HUES64 (cell line): Measurements from ENCODE around the gene STX4.
A peak's percentile ranks its signal among the peaks of the same experiment; 100 is the strongest.

Experiments
- H3K27ac ChIP-seq: 2 replicates; pipeline ENCODE4 v1.7.0; 2013; ENCODE audit warnings: low read depth, low read length, inconsistent platforms
- H3K27me3 ChIP-seq: 2 replicates; pipeline ENCODE4 v1.6.1; 2013; ENCODE audit warnings: mild to moderate bottlenecking, low read length; ENCODE audit not compliant: insufficient read depth
- H3K36me3 ChIP-seq: 2 replicates; pipeline ENCODE4 v1.6.1; 2013; ENCODE audit warnings: mild to moderate bottlenecking, low read length; ENCODE audit not compliant: insufficient read depth
- H3K4me1 ChIP-seq: 2 replicates; pipeline ENCODE4 v1.6.1; 2013; ENCODE audit warnings: mild to moderate bottlenecking, low read length, moderate library complexity; ENCODE audit not compliant: insufficient read depth
- H3K4me3 ChIP-seq: 2 replicates; pipeline ENCODE4 v1.5.1; 2013; ENCODE audit warnings: mild to moderate bottlenecking, low read length, moderate library complexity
- H3K9ac ChIP-seq: 2 replicates; pipeline ENCODE4 v1.6.1; 2013; ENCODE audit warnings: mild to moderate bottlenecking, low read depth, low read length
- H3K9me3 ChIP-seq: 2 replicates; pipeline ENCODE4 v1.6.1; 2013; ENCODE audit warnings: low read depth, low read length; ENCODE audit not compliant: insufficient read depth
- WGBS: fragments of 150-250, 120-280 bp; methylation state at CpG from one replicate; pipeline ENCODE4 v1.1.7; 2013; ENCODE audit warnings: missing lambda C conversion rate; 5-methylcytosine and 5-hydroxymethylcytosine counted together

Gene STX4

DNA sequence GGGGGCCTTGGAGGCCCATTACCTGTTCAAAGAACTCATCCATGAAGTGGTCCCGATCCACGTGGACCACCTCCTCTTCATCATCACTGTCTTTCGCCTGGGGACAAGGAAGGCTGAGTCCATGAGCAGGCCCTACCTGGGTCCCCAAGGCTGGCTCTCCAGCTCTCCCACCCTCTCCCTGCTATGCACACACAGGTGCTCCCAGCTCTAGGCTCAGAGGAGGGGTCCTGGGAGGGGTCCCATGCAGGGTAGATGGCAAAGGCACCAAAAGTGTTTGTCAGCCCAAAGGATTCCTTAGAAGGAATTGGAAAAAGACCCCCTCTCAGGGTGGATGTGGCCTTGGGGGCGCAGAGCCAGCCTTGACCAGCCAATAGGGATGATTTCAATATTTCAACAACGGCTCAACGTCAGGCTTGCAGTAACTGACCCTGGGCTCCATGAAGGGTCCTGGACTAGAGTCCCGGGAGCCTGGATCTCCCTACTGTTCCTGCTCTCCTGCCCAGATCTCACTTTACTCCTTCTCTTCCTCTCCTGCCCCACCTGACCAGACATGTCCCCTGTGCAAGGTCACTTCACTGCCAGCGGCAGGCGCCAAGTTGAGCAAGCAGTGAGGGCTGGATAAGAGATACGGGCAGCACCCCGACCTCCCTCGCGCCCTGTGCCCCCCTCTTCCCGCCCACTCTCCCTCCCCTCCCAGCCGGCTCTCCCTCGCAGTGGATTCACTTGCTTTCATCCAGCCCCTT is 31.7 kb upstream of the STX4 start:
- H3K4me3 ChIP-seq: no peak overlapping the region

GRCh38 chr16:31002250-31002700 is 31.1 kb upstream of the STX4 start:
- H3K4me3 ChIP-seq: no peak overlapping the region
- H3K9ac ChIP-seq: no peak overlapping the region

More for the DNA sequence above, 31.7 kb upstream of the STX4 start:
- WGBS: 85% methylated on average over 16 of the region's 16 CpGs
- H3K36me3 ChIP-seq: no peaks in the 10 kb centered on the region
- H3K9ac ChIP-seq: no peak overlapping the region
- peaks cover 12% of the 10 kb centered on the region for H3K4me1 ChIP-seq
- no peak overlapping the region for H3K27ac ChIP-seq
- H3K9me3 ChIP-seq: no peaks in the 10 kb centered on the region
- H3K27me3 ChIP-seq: peaks cover 6% of the 10 kb centered on the region; the same call in 1 of the 2 replicates

DNA sequence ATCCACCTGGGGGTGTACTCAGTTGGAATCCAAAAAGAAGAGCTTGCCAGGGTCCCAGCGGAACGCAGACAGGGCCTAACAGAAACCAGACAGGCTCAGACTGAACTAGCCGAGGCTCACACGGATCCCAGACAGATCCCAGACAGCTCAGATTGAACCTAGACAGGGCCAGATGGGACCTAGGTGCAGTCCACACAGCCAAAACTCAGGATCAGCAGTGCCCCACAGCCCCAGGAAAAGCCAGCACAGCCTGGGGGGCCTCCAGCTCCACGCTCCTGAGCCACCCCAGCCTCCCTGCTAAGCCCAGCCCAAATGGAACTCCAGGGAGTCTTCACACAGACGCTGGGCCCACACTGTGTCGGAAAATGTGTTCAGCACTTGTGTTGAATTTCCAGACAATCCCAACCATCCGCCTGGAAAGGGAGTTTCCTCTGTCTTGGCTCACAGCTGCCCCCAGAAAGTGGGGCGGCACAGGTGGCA is 30.5 kb upstream of the STX4 start:
- Histone ChIP-seq H3K36me3 (no peaks in the 10 kb centered on the region), H3K4me1 (peaks cover 8% of the 10 kb centered on the region), H3K4me3 (no peak overlapping the region), H3K27me3 (0 out of 2 replicates have a peak, but pooled peaks cover 2% of the 10 kb centered on the region), H3K9me3 (no peaks in the 10 kb centered on the region), H3K9ac (peak overlapping the region; percentile 2; the same call in 1 of the 2 replicates), H3K27ac (no peak overlapping the region)
- WGBS: 86% methylated on average over 9 of the region's 9 CpGs

More at GRCh38 chr16:31002250-31002700, 31.1 kb upstream of the STX4 start:
- Histone ChIP-seq H3K27ac (no peak overlapping the region), H3K27me3 (peaks cover 6% of the 10 kb centered on the region; the same call in 1 of the 2 replicates), H3K36me3 (no peaks in the 10 kb centered on the region), H3K4me1 (peaks cover 12% of the 10 kb centered on the region), H3K9me3 (no peaks in the 10 kb centered on the region)
- 92% methylated on average over 10 of the region's 10 CpGs for WGBS

- no peak overlapping the region for H3K9ac ChIP-seq
- H3K36me3 ChIP-seq: no peaks in the 10 kb centered on the region
- H3K9me3 ChIP-seq: no peaks in the 10 kb centered on the region
- 0 out of 2 replicates have a peak, but pooled peaks cover under 1% of the 10 kb centered on the region for H3K4me1 ChIP-seq
- H3K4me3 ChIP-seq: no peak overlapping the region
- no peak overlapping the region for H3K27ac ChIP-seq
- H3K27me3 ChIP-seq: no peaks in the 10 kb centered on the region
- 88% methylated on average over 6 of the region's 6 CpGs for WGBS
These were observed 29.6 kb upstream of the STX4 start for GRCh38 chr16:31003744-31004143.

DNA sequence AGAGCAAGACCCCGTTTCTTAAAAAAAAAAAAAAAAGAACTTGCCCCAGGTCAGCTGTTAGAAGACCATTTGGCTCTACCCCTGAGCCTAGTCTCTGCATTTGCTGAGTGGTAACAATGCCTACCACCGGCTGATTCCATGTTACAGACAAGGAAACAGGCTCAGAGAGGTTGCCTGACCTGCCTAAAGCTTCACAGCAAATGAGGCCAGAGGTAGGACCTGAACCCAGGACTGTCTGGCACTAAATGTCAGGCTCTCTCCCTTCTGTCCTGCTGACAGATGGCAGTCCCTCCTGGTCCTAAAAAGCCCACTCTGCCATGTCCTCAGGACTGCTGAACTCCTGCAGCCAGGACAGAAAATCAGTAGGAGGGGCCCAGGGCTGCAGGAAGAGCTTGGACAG is 28.7 kb upstream of the STX4 start:
- Histone ChIP-seq H3K9ac (no peak overlapping the region), H3K36me3 (no peaks in the 10 kb centered on the region), H3K4me3 (no peak overlapping the region), H3K27me3 (no peaks in the 10 kb centered on the region), H3K4me1 (peaks cover 1% of the 10 kb centered on the region; the same call in 1 of the 2 replicates), H3K27ac (no peak overlapping the region), H3K9me3 (no peaks in the 10 kb centered on the region)
- WGBS: 86% methylated on average over 2 of the region's 2 CpGs

GRCh38 chr16:31005350-31006085 is 27.8 kb upstream of the STX4 start:
- WGBS: 83% methylated on average over 16 of the region's 16 CpGs
- H3K36me3 ChIP-seq: no peaks in the 10 kb centered on the region
- no peaks in the 10 kb centered on the region for H3K27me3 ChIP-seq
- H3K4me3 ChIP-seq: no peak overlapping the region
- H3K27ac ChIP-seq: no peak overlapping the region
- no peak overlapping the region for H3K9ac ChIP-seq
- no peaks in the 10 kb centered on the region for H3K9me3 ChIP-seq
- peaks cover 4% of the 10 kb centered on the region; the same call in 1 of the 2 replicates for H3K4me1 ChIP-seq

DNA sequence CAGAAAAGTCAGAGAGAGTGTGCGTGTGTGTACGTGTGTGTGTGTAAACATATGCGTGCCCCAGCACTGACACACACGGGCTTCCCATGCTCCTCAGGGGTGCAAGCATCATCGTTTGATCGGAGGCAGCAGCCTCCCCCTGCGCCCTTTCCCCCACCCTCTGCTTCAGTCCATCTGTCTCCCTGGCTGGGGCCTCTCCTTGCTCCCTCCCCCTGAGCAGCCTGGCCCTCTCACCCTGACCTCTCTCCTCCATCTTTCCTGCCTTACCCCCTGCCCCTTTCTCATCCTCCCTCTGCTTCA is 27.3 kb upstream of the STX4 start:
- Histone ChIP-seq H3K27ac (no peak overlapping the region), H3K27me3 (0 out of 2 replicates have a peak, but pooled peaks cover 2% of the 10 kb centered on the region)
- 83% methylated on average over 7 of the region's 7 CpGs for WGBS

DNA sequence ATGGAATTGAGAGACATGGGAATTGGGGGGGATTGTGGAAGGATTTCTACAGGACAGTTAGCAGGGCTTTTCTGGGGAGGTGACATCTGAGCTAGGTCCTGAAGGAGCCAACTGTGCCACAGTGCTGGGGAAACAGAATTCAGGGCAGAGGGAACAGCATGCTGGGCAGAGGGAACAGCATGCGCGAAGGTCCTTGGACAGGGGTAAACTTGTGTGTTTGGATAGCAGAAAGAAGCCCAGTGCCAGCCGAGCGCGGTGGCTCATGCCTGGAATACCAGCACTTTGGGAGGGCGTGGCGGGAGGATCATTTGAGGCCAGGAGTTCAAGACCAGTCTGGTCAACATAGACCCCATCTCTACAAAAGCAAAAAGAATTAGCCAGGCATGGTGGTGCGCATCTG is 26.8 kb upstream of the STX4 start:
- Histone ChIP-seq H3K9ac (no peak overlapping the region), H3K27me3 (peaks cover 7% of the 10 kb centered on the region; the same call in 1 of the 2 replicates), H3K27ac (no peak overlapping the region), H3K9me3 (no peaks in the 10 kb centered on the region), H3K36me3 (no peaks in the 10 kb centered on the region), H3K4me3 (no peak overlapping the region), H3K4me1 (peaks cover 4% of the 10 kb centered on the region; the same call in 1 of the 2 replicates)
- WGBS: 95% methylated on average over 8 of the region's 8 CpGs

More for the DNA sequence above, 27.3 kb upstream of the STX4 start:
- H3K9ac ChIP-seq: no peak overlapping the region
- peaks cover 4% of the 10 kb centered on the region; the same call in 1 of the 2 replicates for H3K4me1 ChIP-seq
- no peaks in the 10 kb centered on the region for H3K36me3 ChIP-seq
- H3K4me3 ChIP-seq: no peak overlapping the region
- H3K9me3 ChIP-seq: no peaks in the 10 kb centered on the region

DNA sequence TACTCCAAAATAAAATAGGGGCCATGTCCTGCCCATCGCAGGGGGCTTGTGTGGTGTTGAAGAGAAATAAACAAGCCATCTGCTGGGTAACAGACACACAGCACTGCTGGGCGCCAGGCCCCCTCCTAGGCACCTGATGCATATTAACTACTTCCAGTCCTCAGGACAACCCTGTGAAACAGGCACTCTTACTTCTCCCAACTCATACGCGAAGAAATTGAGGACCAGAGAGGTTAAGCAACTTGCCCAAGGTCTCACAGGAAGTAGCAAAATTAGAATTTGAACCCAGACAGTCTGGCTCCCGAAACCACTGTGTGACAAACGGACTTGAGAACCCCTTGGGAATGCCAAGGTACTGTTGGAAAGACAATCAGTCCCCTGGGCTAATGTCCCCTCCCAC is 25.7 kb upstream of the STX4 start:
- H3K9ac ChIP-seq: no peak overlapping the region
- no peaks in the 10 kb centered on the region for H3K36me3 ChIP-seq
- H3K27ac ChIP-seq: no peak overlapping the region
- no peaks in the 10 kb centered on the region for H3K9me3 ChIP-seq
- 72% methylated on average over 6 of the region's 6 CpGs for WGBS
- H3K4me1 ChIP-seq: peaks cover 4% of the 10 kb centered on the region; the same call in 1 of the 2 replicates
- peaks cover 14% of the 10 kb centered on the region for H3K27me3 ChIP-seq
- no peak overlapping the region for H3K4me3 ChIP-seq

GRCh38 chr16:31008149-31008548 is 25.2 kb upstream of the STX4 start:
- 58% methylated on average over 6 of the region's 6 CpGs for WGBS
- no peak overlapping the region for H3K27ac ChIP-seq
- no peak overlapping the region for H3K9ac ChIP-seq
- H3K4me1 ChIP-seq: peaks cover 4% of the 10 kb centered on the region; the same call in 1 of the 2 replicates
- no peaks in the 10 kb centered on the region for H3K36me3 ChIP-seq
- H3K4me3 ChIP-seq: no peak overlapping the region
- H3K27me3 ChIP-seq: peaks cover 14% of the 10 kb centered on the region
- H3K9me3 ChIP-seq: no peaks in the 10 kb centered on the region

DNA sequence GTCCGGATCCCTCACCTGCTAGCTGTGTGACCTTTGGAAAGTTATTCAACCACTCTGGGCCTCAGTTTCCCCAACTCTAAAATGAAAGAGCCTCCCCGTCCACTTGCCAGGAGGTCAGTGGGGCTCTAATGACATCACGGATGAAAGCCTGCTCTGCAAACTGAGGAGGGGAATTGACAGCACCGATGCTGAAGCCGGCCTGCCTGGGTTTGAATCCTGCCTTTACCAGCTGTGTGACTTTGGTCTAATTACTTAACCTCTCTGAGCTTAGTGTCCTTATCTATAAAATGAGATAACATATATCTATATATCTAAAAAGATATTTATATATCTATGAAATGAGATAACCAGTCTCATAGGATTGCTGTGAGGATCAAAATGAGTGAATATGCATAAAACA is 24.8 kb upstream of the STX4 start:
- Histone ChIP-seq H3K27me3 (peaks cover 14% of the 10 kb centered on the region), H3K27ac (no peak overlapping the region), H3K4me1 (peaks cover 4% of the 10 kb centered on the region; the same call in 1 of the 2 replicates), H3K36me3 (no peaks in the 10 kb centered on the region), H3K9ac (no peak overlapping the region), H3K4me3 (no peak overlapping the region), H3K9me3 (no peaks in the 10 kb centered on the region)
- 84% methylated on average over 5 of the region's 5 CpGs for WGBS
